GM21526 (cell line): ENCODE measurements around the gene PIGL.

Experiments
- ATAC-seq: cut with Tn5 transposase; IDR thresholded peaks from one replicate; pipeline ENCODE4 v1.9.1; 2021; ENCODE audit warnings: moderate library complexity; ENCODE audit not compliant: unreplicated experiment, low FRiP score

Gene PIGL

DNA sequence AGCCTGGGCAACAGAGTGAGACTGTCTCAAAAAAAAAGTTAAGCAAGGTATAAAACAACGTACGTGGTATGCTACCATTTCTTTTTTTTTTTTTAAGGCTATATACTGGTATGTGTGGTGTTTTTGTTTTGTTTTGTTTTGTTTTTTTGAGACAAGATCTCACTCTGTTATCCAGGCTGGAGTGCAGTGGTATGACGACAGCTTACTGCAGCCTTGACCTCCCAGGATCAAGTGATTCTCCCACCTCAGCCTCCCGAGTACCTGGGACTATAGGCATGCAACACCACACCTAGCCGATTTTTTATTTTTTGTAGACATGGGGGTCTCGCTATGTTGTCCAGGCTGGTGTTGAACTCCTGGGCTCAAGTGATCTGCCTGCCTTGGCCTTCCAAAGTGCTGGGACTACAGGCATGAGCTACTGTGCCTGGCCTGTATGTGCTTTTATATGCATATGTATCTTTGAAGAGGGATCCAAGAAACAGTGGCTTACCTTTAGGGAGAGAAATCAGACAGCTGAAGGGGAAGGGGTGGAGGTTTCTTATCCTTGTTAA is 129.8 kb downstream of the PIGL start:
- ATAC-seq: no peak

GRCh38 chr17:16348586-16348985 is 131.6 kb downstream of the PIGL start:
- ATAC-seq: no peak

GRCh38 chr17:16349431-16349830 is 132.4 kb downstream of the PIGL start:
- no peak for ATAC-seq

- no peak for ATAC-seq
These were observed 134.8 kb downstream of the PIGL start for GRCh38 chr17:16351831-16352230.

GRCh38 chr17:16352303-16352666 is 135.3 kb downstream of the PIGL start:
- no peak for ATAC-seq

- peak; percentile 39 for ATAC-seq
These were observed 135.8 kb downstream of the PIGL start for GRCh38 chr17:16352667-16353316.

DNA sequence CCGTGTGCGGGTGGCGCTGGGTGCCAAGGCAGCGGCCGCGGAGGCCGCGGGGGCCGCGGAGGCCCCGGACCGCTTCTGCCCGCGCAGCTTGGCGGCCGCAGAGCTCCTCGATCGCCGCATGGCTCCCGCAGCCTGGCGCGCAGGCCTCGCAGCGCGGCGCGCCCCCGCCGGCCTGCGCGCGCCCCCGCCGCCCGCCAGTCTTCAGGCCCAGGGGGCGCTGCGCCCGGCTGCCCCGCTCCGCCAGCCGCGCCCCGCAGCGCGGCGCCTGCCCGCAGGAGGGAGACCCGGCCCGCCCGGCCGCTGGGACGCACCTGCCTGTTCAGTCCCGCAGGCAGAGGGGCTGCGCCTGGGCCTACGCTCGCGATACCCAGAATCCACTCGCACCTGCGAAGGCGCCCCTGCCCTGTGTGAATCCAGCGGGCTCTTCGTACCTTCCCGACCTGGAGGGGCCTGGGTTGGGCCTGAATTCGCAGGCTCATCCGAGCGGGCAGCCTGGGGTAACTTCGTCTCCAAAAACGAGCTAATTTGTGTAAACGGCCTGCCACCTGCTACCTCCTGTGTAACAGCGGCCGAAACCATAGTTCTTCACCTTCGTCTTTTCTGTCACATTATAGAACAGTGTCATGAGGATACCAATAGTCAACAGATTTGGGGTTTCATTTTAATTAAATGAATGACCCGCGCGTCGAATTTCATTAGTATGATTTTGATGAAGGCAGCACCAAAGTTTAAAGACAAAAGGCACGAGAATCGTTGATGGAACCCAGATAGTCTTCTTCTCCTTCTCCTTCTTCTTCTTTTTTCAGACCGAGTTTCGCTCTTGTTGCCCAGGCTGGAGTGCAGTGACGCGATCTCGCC is 136.5 kb downstream of the PIGL start, which contains the start of gene CENPV:
TSS of gene CENPV (minus strand) at position 153 of the 858 bp plus-strand sequence. CDS start at position 120, 33 bp downstream.
- peak; percentile 73 for ATAC-seq

- ATAC-seq: no peak
These were observed 137.6 kb downstream of the PIGL start for GRCh38 chr17:16354585-16354984.

- no peak for ATAC-seq
These were observed 141.4 kb downstream of the PIGL start for GRCh38 chr17:16358394-16358793.

- no peak for ATAC-seq
These were observed 144.9 kb downstream of the PIGL start for GRCh38 chr17:16361874-16362273.

- ATAC-seq: no peak
These were observed 146.9 kb downstream of the PIGL start for GRCh38 chr17:16363749-16364536.

GRCh38 chr17:16364625-16365024 is 147.6 kb downstream of the PIGL start:
- no peak for ATAC-seq

GRCh38 chr17:16371742-16372141 is 154.7 kb downstream of the PIGL start:
- ATAC-seq: no peak

DNA sequence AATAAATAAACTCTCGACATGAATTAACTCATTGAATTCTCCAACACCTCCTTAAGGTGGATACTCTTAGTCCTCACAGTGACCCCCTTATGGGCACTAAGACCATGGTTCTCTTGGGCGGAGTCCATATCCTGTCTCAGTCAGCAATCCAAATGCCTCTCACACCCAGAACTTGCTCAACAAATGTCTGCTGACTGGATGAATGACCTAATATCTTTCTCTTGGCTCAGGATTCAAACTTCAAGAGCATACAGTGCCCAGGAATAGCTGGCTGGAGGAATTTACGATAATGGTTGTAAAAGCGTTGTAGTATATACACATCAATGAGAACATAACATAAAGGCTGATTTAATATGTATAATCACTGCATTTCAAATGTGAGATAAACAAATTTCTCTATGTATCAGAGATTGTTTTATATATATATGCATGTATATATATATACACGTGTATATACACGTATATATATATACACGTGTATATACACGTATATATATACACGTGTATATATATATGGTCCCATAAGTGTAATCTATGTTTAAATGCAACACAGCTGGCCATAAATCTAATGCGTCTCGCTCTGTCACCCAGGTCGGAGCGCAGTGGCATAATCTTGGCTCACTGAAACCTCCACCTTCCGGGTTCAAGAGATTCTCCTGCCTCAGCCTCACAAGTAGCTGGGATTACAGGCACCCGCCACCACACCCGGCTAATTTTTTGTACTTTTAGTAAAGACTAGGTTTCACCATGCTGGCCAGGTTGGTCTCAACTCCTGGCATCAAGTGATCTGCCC is 157.3 kb downstream of the PIGL start:
- no peak for ATAC-seq
